Neuronal stem cell (in vitro differentiated cells): ENCODE measurements around the gene DHX57.

Experiments
- DNase-seq: peaks from one replicate; pipeline ENCODE4 v3.0.0-alpha.2; 2013; ENCODE audit warnings: low spot score
- H2AFZ ChIP-seq: one replicate; pipeline ENCODE4 v1.6.1; 2013; ENCODE audit warnings: mild to moderate bottlenecking, low read length, inconsistent platforms
- H2AK5ac ChIP-seq: 2 replicates; pipeline ENCODE4 v1.6.1; 2013; ENCODE audit warnings: low read depth, mild to moderate bottlenecking, inconsistent platforms, low read length, moderate library complexity, mixed read lengths
- H2BK120ac ChIP-seq: 2 replicates; pipeline ENCODE4 v1.6.1; 2013; ENCODE audit warnings: low read depth, mild to moderate bottlenecking, inconsistent platforms, low read length, moderate library complexity, mixed read lengths
- H2BK12ac ChIP-seq: one replicate; pipeline ENCODE4 v1.6.1; 2013; ENCODE audit warnings: low read length, inconsistent platforms
- H2BK15ac ChIP-seq: 2 replicates; pipeline ENCODE4 v1.6.1; 2013; ENCODE audit warnings: mild to moderate bottlenecking, low read length, inconsistent platforms, mixed read lengths
- H2BK5ac ChIP-seq: one replicate; pipeline ENCODE4 v1.6.1; 2013; ENCODE audit warnings: inconsistent platforms, mild to moderate bottlenecking, low read length, moderate library complexity
- H3K14ac ChIP-seq: one replicate; pipeline ENCODE4 v1.6.1; 2013; ENCODE audit warnings: low read length, inconsistent platforms
- H3K18ac ChIP-seq: 2 replicates; pipeline ENCODE4 v1.6.1; 2013; ENCODE audit warnings: low read length, inconsistent platforms
- H3K23ac ChIP-seq: 2 replicates; pipeline ENCODE4 v1.6.1; 2013; ENCODE audit warnings: low read depth, mild to moderate bottlenecking, mixed read lengths, low read length, inconsistent platforms; ENCODE audit not compliant: poor library complexity
- H3K27ac ChIP-seq: replicated peaks from 3 replicates; pipeline ENCODE4 v1.5.1; 2013; ENCODE audit warnings: low read length, inconsistent platforms
- H3K27me3 ChIP-seq, 3 experiments: 2 replicates each; pipeline ENCODE4 v1.6.1; 2013; ENCODE audit warnings: low read length in 3 of 3, mild to moderate bottlenecking in 2 of 3, inconsistent platforms in 1 of 3, low read depth in 1 of 3, mixed read lengths in 1 of 3, moderate library complexity in 1 of 3; ENCODE audit not compliant: control insufficient read depth in 3 of 3, insufficient read depth in 3 of 3
- H3K36me3 ChIP-seq, 2 donors: replicated peaks in 1 of 2; 2 replicates each; pipeline ENCODE4 v1.6.1; 2013; ENCODE audit warnings: low read length in 2 of 2; ENCODE audit not compliant: control insufficient read depth in 2 of 2, insufficient read depth in 2 of 2
- H3K4ac ChIP-seq: 2 replicates; pipeline ENCODE4 v1.6.1; 2013; ENCODE audit warnings: inconsistent platforms, mild to moderate bottlenecking, low read length, moderate library complexity
- H3K4me1 ChIP-seq, 2 donors: 1 replicate in 1 of 2; 2 replicates in 1 of 2; pipeline ENCODE4 v1.6.1; 2013; ENCODE audit warnings: low read length in 2 of 2, low read depth in 1 of 2; ENCODE audit not compliant: control insufficient read depth in 2 of 2, insufficient read depth in 1 of 2
- H3K4me2 ChIP-seq: one replicate; pipeline ENCODE4 v1.6.1; 2013; ENCODE audit warnings: mild to moderate bottlenecking, low read length, inconsistent platforms; ENCODE audit not compliant: insufficient read depth, poor library complexity, severe bottlenecking
- H3K4me3 ChIP-seq, 2 donors: 2 replicates each; pipeline ENCODE4 v1.5.1; 2013; ENCODE audit warnings: low read length in 2 of 2, mild to moderate bottlenecking in 2 of 2, inconsistent platforms in 1 of 2, moderate library complexity in 1 of 2
- H3K79me1 ChIP-seq: one replicate; pipeline ENCODE4 v1.6.1; 2013; ENCODE audit warnings: low read depth, mild to moderate bottlenecking, inconsistent platforms, low read length, moderate library complexity
- H3K9ac ChIP-seq: one replicate; pipeline ENCODE4 v1.6.1; 2013; ENCODE audit warnings: mild to moderate bottlenecking, low read depth, low read length, inconsistent platforms; ENCODE audit not compliant: poor library complexity
- H3K9me3 ChIP-seq, 2 donors: replicated peaks in 1 of 2; 2 replicates each; pipeline versions ENCODE3 to v1.6.1; 2013; ENCODE audit warnings: low read length in 2 of 2, mild to moderate bottlenecking in 2 of 2, inconsistent platforms in 1 of 2, low read depth in 1 of 2, mixed read lengths in 1 of 2, moderate library complexity in 1 of 2; ENCODE audit not compliant: control insufficient read depth in 2 of 2, insufficient read depth in 1 of 2
- H4K8ac ChIP-seq: one replicate; pipeline ENCODE4 v1.6.1; 2013; ENCODE audit warnings: low read depth, mild to moderate bottlenecking, inconsistent platforms, low read length, moderate library complexity
- H4K91ac ChIP-seq: one replicate; pipeline ENCODE4 v1.6.1; 2013; ENCODE audit warnings: low read length, low read depth, mild to moderate bottlenecking, inconsistent platforms; ENCODE audit not compliant: poor library complexity
- WGBS, 2 donors: extraction: QIAGEN DNeasy Blood & Tissue Kit; methylation state at CpG; one replicate each; pipeline ENCODE4 v1.1.7; 2013; ENCODE audit warnings: missing lambda C conversion rate in 2 of 2, mixed read lengths in 1 of 2; ENCODE audit not compliant: insufficient read length in 2 of 2, insufficient replicate concordance in 1 of 2; ENCODE audit errors: extremely low coverage in 2 of 2; 5-methylcytosine and 5-hydroxymethylcytosine counted together

Gene DHX57

GRCh38 chr2:38889575-38889974 is 13.8 kb upstream of the DHX57 start, which contains the start of gene ARHGEF33:
Gene ARHGEF33, plus strand, starts transcription at chr2:38889875. Its CDS starts 29,573 bp downstream, at chr2:38919448.
- Histone ChIP-seq H3K4ac (no peak within 1 kb of the TSS), H3K9me3 (no peaks in the 10 kb centered on the region), H2AFZ (no peak within 1 kb of the TSS), H2AK5ac (no peak within 1 kb of the TSS), H3K4me3 (no peak within 1 kb of the TSS), H2BK120ac (no peak within 1 kb of the TSS), H4K8ac (no peak within 1 kb of the TSS), H3K4me1 (no peaks in the 10 kb centered on the region), H3K79me1 (no peaks in the 10 kb centered on the region), H3K27ac (no peak within 1 kb of the TSS), H3K14ac (no peak within 1 kb of the TSS), H2BK5ac (no peak within 1 kb of the TSS), H4K91ac (no peak within 1 kb of the TSS), H3K4me2 (no peak within 1 kb of the TSS), H3K23ac (no peak within 1 kb of the TSS), H3K18ac (no peak within 1 kb of the TSS), H3K36me3 (no peaks in the 10 kb centered on the region), H3K27me3 (no peaks in the 10 kb centered on the region), H3K9ac (no peak within 1 kb of the TSS), H2BK15ac (no peak within 1 kb of the TSS), H2BK12ac (no peak within 1 kb of the TSS)
- WGBS, 2 donors = no CpG with 5 or more reads among the region's 3 CpGs
- no peak for DNase-seq

- H3K4me3 ChIP-seq = no peak overlapping the region
- no peak overlapping the region for H3K23ac ChIP-seq
- H3K9me3 ChIP-seq = no peaks in the 10 kb centered on the region
- no peaks in the 10 kb centered on the region for H3K79me1 ChIP-seq
- no peak overlapping the region for H3K27ac ChIP-seq
- no peak overlapping the region for H2BK15ac ChIP-seq
- H3K14ac ChIP-seq = no peak overlapping the region
- no peak overlapping the region for H2BK12ac ChIP-seq
- H3K4me2 ChIP-seq = no peak overlapping the region
- no peak overlapping the region for H2AFZ ChIP-seq
- no peaks in the 10 kb centered on the region for H3K4me1 ChIP-seq
- H4K8ac ChIP-seq = no peak overlapping the region
- no peak overlapping the region for H3K18ac ChIP-seq
- H3K9ac ChIP-seq = no peak overlapping the region
- H4K91ac ChIP-seq = no peak overlapping the region
- no peak overlapping the region for H2BK5ac ChIP-seq
- DNase-seq = no peak
- H3K36me3 ChIP-seq = no peaks in the 10 kb centered on the region
- no peak overlapping the region for H3K4ac ChIP-seq
- H2AK5ac ChIP-seq = no peak overlapping the region
- H3K27me3 ChIP-seq = no peaks in the 10 kb centered on the region
- no peak overlapping the region for H2BK120ac ChIP-seq
These were observed 13.3 kb upstream of the DHX57 start for GRCh38 chr2:38889045-38889444.

GRCh38 chr2:38887902-38888554 is 12.3 kb upstream of the DHX57 start:
- Histone ChIP-seq H4K8ac (no peak overlapping the region), H2BK12ac (no peak overlapping the region), H3K4me1 (no peaks in the 10 kb centered on the region), H2BK15ac (no peak overlapping the region), H3K9me3 (no peaks in the 10 kb centered on the region), H3K79me1 (no peaks in the 10 kb centered on the region), H3K14ac (no peak overlapping the region), H3K18ac (no peak overlapping the region), H3K4me2 (no peak overlapping the region), H4K91ac (no peak overlapping the region), H3K23ac (no peak overlapping the region), H2AFZ (no peak overlapping the region), H2BK5ac (no peak overlapping the region), H3K27me3 (no peaks in the 10 kb centered on the region), H2BK120ac (no peak overlapping the region), H3K9ac (no peak overlapping the region), H3K36me3 (no peaks in the 10 kb centered on the region), H3K4ac (no peak overlapping the region), H3K27ac (no peak overlapping the region), H2AK5ac (no peak overlapping the region), H3K4me3 (no peak overlapping the region)
- WGBS, 2 donors = no CpG with 5 or more reads among the region's 1 CpG
- DNase-seq = no peak

GRCh38 chr2:38887347-38887746 is 11.6 kb upstream of the DHX57 start:
- Histone ChIP-seq H3K23ac (no peak overlapping the region), H3K27me3 (no peaks in the 10 kb centered on the region), H2BK15ac (no peak overlapping the region), H3K4me1 (no peaks in the 10 kb centered on the region), H3K27ac (no peak overlapping the region), H3K9ac (no peak overlapping the region), H2AFZ (no peak overlapping the region), H3K4ac (no peak overlapping the region), H3K36me3 (no peaks in the 10 kb centered on the region), H3K4me2 (no peak overlapping the region), H2BK12ac (no peak overlapping the region), H4K8ac (no peak overlapping the region), H2AK5ac (no peak overlapping the region), H3K79me1 (no peaks in the 10 kb centered on the region), H3K4me3 (no peak overlapping the region), H2BK120ac (no peak overlapping the region), H4K91ac (no peak overlapping the region), H3K9me3 (no peaks in the 10 kb centered on the region), H3K18ac (no peak overlapping the region), H3K14ac (no peak overlapping the region), H2BK5ac (no peak overlapping the region)
- DNase-seq = no peak
- no CpG with 5 or more reads among the region's 4 CpGs for WGBS, 2 donors
